Measurements from ENCODE around the gene CLASP1.
"Not testable (repeated sequence)": the region's sequence is repeated elsewhere in the genome, so short reads cannot be mapped to it uniquely, and the experiment has no call there.

CLASP1 gene

GRCh38 chr2:121570667-121571055 lies 78.6 kb downstream of the CLASP1 start:
- DNase-seq: no peak

- no peak for DNase-seq
Measured at GRCh38 chr2:121570036-121570666, 79.1 kb downstream of the CLASP1 start.

GRCh38 chr2:121567957-121568409 lies 81.3 kb downstream of the CLASP1 start:
- no peak for DNase-seq

GRCh38 chr2:121567452-121567851 lies 81.8 kb downstream of the CLASP1 start:
- no peak for DNase-seq

- DNase-seq: peak; percentile 42
Measured at GRCh38 chr2:121565389-121566250, 83.6 kb downstream of the CLASP1 start.

GRCh38 chr2:121564905-121565304 lies 84.4 kb downstream of the CLASP1 start:
- no peak for DNase-seq

- DNase-seq: not testable (repeated sequence)
Measured at GRCh38 chr2:121563754-121564153, 85.5 kb downstream of the CLASP1 start.

GRCh38 chr2:121562269-121563176 lies 86.7 kb downstream of the CLASP1 start:
- DNase-seq: no peak

- no peak for DNase-seq
Measured at GRCh38 chr2:121561617-121562268, 87.5 kb downstream of the CLASP1 start.

- DNase-seq: no peak
Measured at GRCh38 chr2:121558329-121558728, 90.9 kb downstream of the CLASP1 start.

- DNase-seq: no peak
Measured at GRCh38 chr2:121555008-121555407, 94.3 kb downstream of the CLASP1 start.

- not testable (repeated sequence) for DNase-seq
Measured at GRCh38 chr2:121552477-121553180, 96.6 kb downstream of the CLASP1 start.

- DNase-seq: no peak
Measured at GRCh38 chr2:121550669-121551068, 98.6 kb downstream of the CLASP1 start.

- no peak for DNase-seq
Measured at GRCh38 chr2:121547646-121548045, 101.6 kb downstream of the CLASP1 start.

- DNase-seq: no peak
Measured at GRCh38 chr2:121545913-121546312, 103.3 kb downstream of the CLASP1 start.

- no peak for DNase-seq
Measured at GRCh38 chr2:121545257-121545656, 104.0 kb downstream of the CLASP1 start.

GRCh38 chr2:121541495-121541894 lies 107.8 kb downstream of the CLASP1 start:
- DNase-seq: no peak

GRCh38 chr2:121539750-121540469 lies 109.4 kb downstream of the CLASP1 start:
- no peak for DNase-seq

GRCh38 chr2:121536850-121537557 lies 112.3 kb downstream of the CLASP1 start:
- no peak for DNase-seq

- DNase-seq: no peak
Measured at GRCh38 chr2:121536347-121536746, 112.9 kb downstream of the CLASP1 start.

- no peak for DNase-seq
Measured at GRCh38 chr2:121534007-121534406, 115.3 kb downstream of the CLASP1 start.

Data from NCI-H1694 treated with DMSO at 0.1 percent for 48 hours (cell line).